ENCODE data around the gene MIB1.

- TF ChIP-seq CTCF (tag by site-specific recombination; IDR thresholded peaks at IDR 0.05) (no peak), ZNF433 (tag by site-specific recombination; IDR thresholded peaks at IDR 0.05; ENCODE audit: low read depth) (no peak), ZNF777 (tag by site-specific recombination; IDR thresholded peaks at IDR 0.05; ENCODE audit: borderline replicate concordance) (no peak), ZNF747 (tag by site-specific recombination; IDR thresholded peaks at IDR 0.05) (no peak), ZNF626 (tag by site-specific recombination; IDR thresholded peaks at IDR 0.05) (no peak)
Measured at GRCh38 chr18:21853016-21853415, 112.4 kb downstream of the MIB1 start.

All from HEK293 (cell line).